MM.1S (cell line): ENCODE measurements around the gene LRRC17.

Experiments
- DNase-seq: peaks from one replicate; pipeline ENCODE4 v3.0.0-alpha.2; 2015
- H2AFZ ChIP-seq: fragments of 300-600 bp; sonication (generic); 2 replicates; pipeline ENCODE4 v1.6.0; 2016; ENCODE audit warnings: antibody characterized with exemption, low read length
- H3F3A ChIP-seq: fragments of 300-600 bp; sonication (generic); 2 replicates; pipeline ENCODE4 v1.6.1; 2016; ENCODE audit warnings: mild to moderate bottlenecking, antibody characterized with exemption, low read length, moderate library complexity, mixed read lengths; ENCODE audit not compliant: insufficient read depth
- H3K27ac ChIP-seq: fragments of 300-600 bp; sonication (generic); 2 replicates; pipeline ENCODE4 v1.5.1; 2016; ENCODE audit warnings: mild to moderate bottlenecking, low read length
- H3K27me3 ChIP-seq: fragments of 300-600 bp; sonication (generic); replicated peaks from 2 replicates; pipeline ENCODE4 v1.6.0; 2016; ENCODE audit warnings: low read length; ENCODE audit not compliant: insufficient read depth
- H3K36me3 ChIP-seq: fragments of 300-600 bp; sonication (generic); replicated peaks from 2 replicates; pipeline ENCODE4 v1.6.1; 2016; ENCODE audit warnings: mild to moderate bottlenecking, low read length, mixed read lengths; ENCODE audit not compliant: insufficient read depth
- H3K4me1 ChIP-seq: fragments of 300-600 bp; sonication (generic); 2 replicates; pipeline ENCODE4 v1.6.1; 2016; ENCODE audit warnings: low read length, mixed read lengths
- H3K4me2 ChIP-seq: fragments of 300-600 bp; sonication (generic); 2 replicates; pipeline ENCODE4 v1.6.0; 2016; ENCODE audit warnings: low read depth, low read length
- H3K4me3 ChIP-seq: fragments of 300-600 bp; sonication (generic); 2 replicates; pipeline ENCODE4 v1.5.1; 2016; ENCODE audit warnings: low read length, mixed read lengths
- H3K79me2 ChIP-seq: fragments of 300-600 bp; sonication (generic); 2 replicates; pipeline ENCODE4 v1.6.1; 2016; ENCODE audit warnings: mixed run types, low read length, mixed read lengths
- H3K9ac ChIP-seq: fragments of 300-600 bp; sonication (generic); 2 replicates; pipeline ENCODE4 v1.6.1; 2016; ENCODE audit warnings: low read length, mixed read lengths
- H3K9me2 ChIP-seq: fragments of 300-600 bp; sonication (generic); replicated peaks from 2 replicates; pipeline ENCODE4 v1.6.1; 2016; ENCODE audit warnings: mild to moderate bottlenecking, low read length, mixed read lengths; ENCODE audit not compliant: insufficient read depth
- H3K9me3 ChIP-seq: fragments of 300-600 bp; sonication (generic); replicated peaks from 2 replicates; pipeline ENCODE4 v1.6.1; 2016; ENCODE audit warnings: mild to moderate bottlenecking, low read length, mixed read lengths; ENCODE audit not compliant: insufficient read depth
- H4K20me1 ChIP-seq: fragments of 300-600 bp; sonication (generic); 2 replicates; pipeline ENCODE4 v1.6.1; 2016; ENCODE audit warnings: mild to moderate bottlenecking, low read length, moderate library complexity, mixed read lengths; ENCODE audit not compliant: insufficient read depth
- CTCF ChIP-seq: fragments of 300-600 bp; sonication (generic); IDR thresholded peaks from 2 replicates; pipeline ENCODE4 v1.5.1; 2016; ENCODE audit warnings: antibody characterized with exemption, low read length, mixed read lengths
- EZH2 ChIP-seq: fragments of 300-600 bp; sonication (generic); optimal IDR thresholded peaks from 2 replicates; pipeline ENCODE3; 2017; ENCODE audit warnings: low read depth, mild to moderate bottlenecking, antibody characterized with exemption, low read length, mixed read lengths
- EZH2phosphoT487 ChIP-seq: fragments of 300-600 bp; sonication (generic); IDR thresholded peaks from 2 replicates; pipeline ENCODE4 v1.6.1; 2018; ENCODE audit warnings: antibody characterized with exemption, low read length

LRRC17 gene

GRCh38 chr7:102966465-102966864, 53.7 kb downstream of the LRRC17 start:
- Histone ChIP-seq H3K27me3 (no peaks in the 10 kb centered on the region), H3K4me2 (no peak overlapping the region), H3K9me3 (no peaks in the 10 kb centered on the region), H4K20me1 (no peaks in the 10 kb centered on the region), H3K27ac (no peak overlapping the region), H2AFZ (no peak overlapping the region), H3K9ac (no peak overlapping the region), H3K79me2 (no peaks in the 10 kb centered on the region), H3K9me2 (no peaks in the 10 kb centered on the region), H3K4me3 (no peak overlapping the region), H3F3A (no peaks in the 10 kb centered on the region), H3K36me3 (no peaks in the 10 kb centered on the region), H3K4me1 (no peaks in the 10 kb centered on the region)
- DNase-seq = no peak
- no peak for TF ChIP-seq EZH2
- TF ChIP-seq CTCF = no peak
- no peak for TF ChIP-seq EZH2phosphoT487

- Histone ChIP-seq H3F3A (no peaks in the 10 kb centered on the region), H3K9me3 (no peaks in the 10 kb centered on the region), H3K36me3 (no peaks in the 10 kb centered on the region), H3K9me2 (no peaks in the 10 kb centered on the region), H3K79me2 (no peaks in the 10 kb centered on the region), H3K4me3 (no peak overlapping the region), H3K4me2 (no peak overlapping the region), H3K27me3 (no peaks in the 10 kb centered on the region), H3K4me1 (no peaks in the 10 kb centered on the region), H3K27ac (no peak overlapping the region), H3K9ac (no peak overlapping the region), H2AFZ (no peak overlapping the region), H4K20me1 (no peaks in the 10 kb centered on the region)
- no peak for DNase-seq
- TF ChIP-seq CTCF = no peak
- no peak for TF ChIP-seq EZH2
- TF ChIP-seq EZH2phosphoT487 = no peak
Measured at GRCh38 chr7:102967798-102968197, 55.0 kb downstream of the LRRC17 start.

- Histone ChIP-seq H2AFZ (no peak overlapping the region), H3K79me2 (no peaks in the 10 kb centered on the region), H3K9ac (no peak overlapping the region), H3K4me1 (no peaks in the 10 kb centered on the region), H3F3A (no peaks in the 10 kb centered on the region), H3K9me3 (no peaks in the 10 kb centered on the region), H3K4me3 (no peak overlapping the region), H4K20me1 (no peaks in the 10 kb centered on the region), H3K27ac (no peak overlapping the region), H3K9me2 (no peaks in the 10 kb centered on the region), H3K27me3 (no peaks in the 10 kb centered on the region), H3K36me3 (no peaks in the 10 kb centered on the region), H3K4me2 (no peak overlapping the region)
- no peak for DNase-seq
- TF ChIP-seq EZH2 (no peak), EZH2phosphoT487 (no peak), CTCF (no peak)
Measured at GRCh38 chr7:102973096-102973802, 60.4 kb downstream of the LRRC17 start.
